ENCODE data around the gene NAA40.

DNA sequence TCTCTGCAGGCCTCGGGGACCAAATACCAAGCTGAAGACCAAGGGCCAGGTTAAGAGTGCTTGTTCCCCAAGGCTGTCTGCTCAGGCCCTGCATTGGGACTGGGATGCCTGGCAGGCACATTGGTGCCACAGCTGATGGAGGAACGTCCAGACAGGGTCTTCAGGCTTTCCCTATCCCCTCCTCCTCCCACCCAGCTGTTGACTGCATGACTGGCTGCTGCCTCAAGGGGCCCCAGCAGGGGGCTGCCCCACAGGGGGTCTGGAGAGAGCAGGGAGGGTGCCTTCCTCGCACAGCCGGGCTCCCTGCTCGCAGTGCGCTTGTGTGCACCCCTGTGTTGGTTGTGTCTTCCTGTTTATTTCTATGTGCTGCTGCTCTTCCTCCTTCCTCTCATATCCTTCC lies 31.7 kb upstream of the NAA40 start:
- TF ChIP-seq CTCF (IDR thresholded peaks at IDR 0.05) (no peak), POLR2A (IDR thresholded peaks at IDR 0.05) (no peak)

Data from Peyer's patch (tissue), 4 donors.